ENCODE data around the gene HAVCR2.

DNA sequence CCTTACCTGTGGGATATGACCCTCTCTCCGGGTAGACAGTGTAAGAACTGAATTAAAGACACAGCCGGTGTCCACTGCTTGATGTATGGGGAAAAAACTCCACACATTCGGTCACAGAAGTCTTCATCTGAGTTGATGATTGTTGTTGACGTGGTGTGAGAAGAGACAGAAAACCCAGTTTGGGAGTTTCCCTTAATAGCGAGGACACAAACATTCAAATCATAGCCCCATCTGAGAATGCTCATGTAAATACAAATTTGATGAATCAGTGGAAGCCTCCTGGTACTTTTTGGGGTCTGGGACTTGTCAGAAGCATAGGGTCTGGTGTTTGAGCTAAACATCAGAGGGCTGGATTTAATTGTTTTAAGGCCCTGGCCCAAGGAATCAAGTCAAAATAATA is 60.9 kb downstream of the HAVCR2 start:
- TF ChIP-seq, protein P1, sequence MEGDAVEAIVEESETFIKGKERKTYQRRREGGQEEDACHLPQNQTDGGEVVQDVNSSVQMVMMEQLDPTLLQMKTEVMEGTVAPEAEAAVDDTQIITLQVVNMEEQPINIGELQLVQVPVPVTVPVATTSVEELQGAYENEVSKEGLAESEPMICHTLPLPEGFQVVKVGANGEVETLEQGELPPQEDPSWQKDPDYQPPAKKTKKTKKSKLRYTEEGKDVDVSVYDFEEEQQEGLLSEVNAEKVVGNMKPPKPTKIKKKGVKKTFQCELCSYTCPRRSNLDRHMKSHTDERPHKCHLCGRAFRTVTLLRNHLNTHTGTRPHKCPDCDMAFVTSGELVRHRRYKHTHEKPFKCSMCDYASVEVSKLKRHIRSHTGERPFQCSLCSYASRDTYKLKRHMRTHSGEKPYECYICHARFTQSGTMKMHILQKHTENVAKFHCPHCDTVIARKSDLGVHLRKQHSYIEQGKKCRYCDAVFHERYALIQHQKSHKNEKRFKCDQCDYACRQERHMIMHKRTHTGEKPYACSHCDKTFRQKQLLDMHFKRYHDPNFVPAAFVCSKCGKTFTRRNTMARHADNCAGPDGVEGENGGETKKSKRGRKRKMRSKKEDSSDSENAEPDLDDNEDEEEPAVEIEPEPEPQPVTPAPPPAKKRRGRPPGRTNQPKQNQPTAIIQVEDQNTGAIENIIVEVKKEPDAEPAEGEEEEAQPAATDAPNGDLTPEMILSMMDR (conservative IDR thresholded peaks at IDR 0.05), result no peak
- TF ChIP-seq EZH2 (IDR thresholded peaks at IDR 0.05; ENCODE audit: low read depth), result no peak
